ENCODE results near the gene EIF5AL1. TPM values are rescaled to one million over a fixed set of nuclear protein-coding genes. Genes with fewer than 3 reads are reported as not detected.

The EIF5AL1 gene
- total and polyA plus RNA-seq, 2 of the 8 experiments (the other 6 are each of a cell fraction or from before 2014, with no cell fraction given): 1.7 to 2.2 TPM

DNA sequence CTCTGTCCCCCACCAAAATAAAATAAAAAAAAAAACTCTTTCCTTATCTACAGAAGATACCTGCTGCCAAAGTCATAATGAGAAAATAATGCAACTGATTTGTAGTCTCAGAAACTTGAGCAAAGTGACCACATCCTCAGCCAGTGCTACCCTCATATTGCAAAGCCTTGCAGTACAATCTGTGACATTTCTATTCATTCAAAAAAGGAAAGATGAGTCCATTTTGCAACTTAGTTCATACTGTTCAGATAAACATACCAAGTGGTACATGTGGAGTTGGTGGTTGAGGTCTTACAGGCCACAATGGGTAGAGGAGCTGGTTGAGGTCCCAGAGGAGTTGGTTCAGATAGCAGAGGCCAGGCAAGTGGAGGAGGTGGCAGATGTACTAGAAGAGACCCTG is 6.5 kb upstream of the EIF5AL1 start:
- Histone ChIP-seq H3K4ac (replicated peaks; ENCODE audit: insufficient read length, low read depth, low read length) (no peak overlapping the region), H3K14ac (ENCODE audit: insufficient read length) (no peak overlapping the region), H2BK20ac (ENCODE audit: low read length) (no peak overlapping the region), H3K27ac (ENCODE audit: low read depth, low read length) (no peak overlapping the region), H4K91ac (replicated peaks; ENCODE audit: insufficient read length, low read length) (no peak overlapping the region), H2AK5ac (ENCODE audit: low read depth, low read length) (no peak overlapping the region), H3K23me2 (ENCODE audit: low read depth, low read length) (no peaks in the 10 kb centered on the region), H3K9me3 (ENCODE audit: insufficient read depth in 2 of 2, low read depth in 1 of 2, low read length in 1 of 2) (no peaks in the 10 kb centered on the region), H2BK15ac (ENCODE audit: low read length) (no peak overlapping the region), H3K79me1 (ENCODE audit: low read depth, low read length) (no peaks in the 10 kb centered on the region), H3K56ac (replicated peaks; ENCODE audit: insufficient read length, low read depth, low read length) (no peak overlapping the region), H3K23ac (ENCODE audit: insufficient read length) (no peak overlapping the region), H4K20me1 (replicated peaks in 1 of 2; ENCODE audit: control insufficient read depth in 1 of 2, insufficient read depth in 2 of 2, low read length in 2 of 2) (no peaks in the 10 kb centered on the region), H4K5ac (ENCODE audit: insufficient read length, low read depth, low read length) (no peak overlapping the region), H4K8ac (ENCODE audit: extremely low read depth, insufficient read depth, low read length) (no peak overlapping the region), H3K79me2 (ENCODE audit: control insufficient read depth in 1 of 2, insufficient read depth in 2 of 2, low read length in 2 of 2) (no peaks in the 10 kb centered on the region), H3K18ac (ENCODE audit: extremely low read depth, low read length) (no peak overlapping the region), H2BK12ac (ENCODE audit: low read depth, low read length) (no peak overlapping the region), H2AFZ (ENCODE audit: low read length) (no peak overlapping the region), H3K36me3 (ENCODE audit: control insufficient read depth in 2 of 4, insufficient read depth in 4 of 4, low read length in 3 of 4) (no peaks in the 10 kb centered on the region), H3K4me3 (ENCODE audit: extremely low read depth in 1 of 4, insufficient read depth in 2 of 4, low read depth in 3 of 4, low read length in 4 of 4) (no peak overlapping the region), H3K4me2 (ENCODE audit: insufficient read depth in 1 of 2, low read depth in 2 of 2, low read length in 2 of 2) (no peak overlapping the region), H3K4me1 (replicated peaks in 1 of 4; ENCODE audit: control insufficient read depth in 3 of 4, insufficient read depth in 4 of 4, low read length in 3 of 4) (no peaks in the 10 kb centered on the region), H2BK5ac (ENCODE audit: low read depth, low read length) (no peak overlapping the region), H2BK120ac (replicated peaks; ENCODE audit: low read depth, low read length) (no peak overlapping the region), H3K9ac (replicated peaks in 1 of 4; ENCODE audit: extremely low read depth in 1 of 4, low read depth in 3 of 4, low read length in 3 of 4) (no peak overlapping the region), H3K27me3 (replicated peaks in 1 of 4; ENCODE audit: control insufficient read depth in 3 of 4, extremely low read depth in 1 of 4, insufficient read depth in 3 of 4, low read length in 3 of 4) (no peaks in the 10 kb centered on the region; a peak in 1 of 7 replicates)
- FAIRE-seq (no peak), DNase-seq (ENCODE audit: low read depth in 1 of 2, low spot score in 2 of 2) (no peak)
- ChIA-PET CTCF (ENCODE audit: partially characterized antibody) (interaction anchor here (1.0 to 1.9 kb wide), 5 partner anchors 18 to 638 kb away, joined by 3 to 7 read pairs (median 5); no protein-coding TSS in a partner anchor), POLR2A (ENCODE audit: partially characterized antibody) (no interaction called here)
- TF ChIP-seq RFX5 (IDR thresholded peaks at IDR 0.05; ENCODE audit: borderline replicate concordance, low read depth, low read length) (no peak), RAD21 (IDR thresholded peaks at IDR 0.05 in 1 of 2, conservative IDR thresholded peaks at IDR 0.05 in 1 of 2; ENCODE audit: low read depth in 2 of 2, low read length in 2 of 2) (no peak), BRCA1 (IDR thresholded peaks at IDR 0.05; ENCODE audit: low read depth, low read length) (no peak), HDAC6 (IDR thresholded peaks at IDR 0.05; ENCODE audit: low read depth, low read length) (no peak), NRF1 (IDR thresholded peaks at IDR 0.05; ENCODE audit: low read depth, low read length) (no peak), POLR2AphosphoS5 (IDR thresholded peaks at IDR 0.05; ENCODE audit: low read depth, low read length) (no peak), KDM4A (IDR thresholded peaks at IDR 0.05; ENCODE audit: low read depth, low read length, severe bottlenecking) (no peak), SIN3A (conservative IDR thresholded peaks at IDR 0.05 in 1 of 2, IDR thresholded peaks at IDR 0.05 in 1 of 2; ENCODE audit: low read depth in 1 of 2, low read length in 2 of 2) (no peak), SP4 (IDR thresholded peaks at IDR 0.05; ENCODE audit: low read length) (no peak), TCF12 (IDR thresholded peaks at IDR 0.05; ENCODE audit: low read depth, low read length) (no peak), BCL11A (IDR thresholded peaks at IDR 0.05; ENCODE audit: low read depth in 2 of 2, low read length in 2 of 2) (no peak), YY1 (IDR thresholded peaks at IDR 0.05; ENCODE audit: low read depth, low read length) (no peak), CBX8 (IDR thresholded peaks at IDR 0.05; ENCODE audit: borderline replicate concordance, low read depth, low read length) (no peak)
